ENCODE data around the gene TOMM40L.
A peak's percentile ranks its signal among the peaks of the same experiment; 100 is the strongest.
"Not testable (repeated sequence)": the region's sequence is repeated elsewhere in the genome, so short reads cannot be mapped to it uniquely, and the experiment has no call there.

Gene TOMM40L

GRCh38 chr1:161257109-161257508, 31.2 kb downstream of the TOMM40L start:
- not testable (repeated sequence) for DNase-seq (ENCODE audit: low read depth)

- DNase-seq (ENCODE audit: low read depth): peak; percentile 6
These were observed 32.8 kb downstream of the TOMM40L start, which contains the start of gene PCP4L1 for GRCh38 chr1:161258439-161259344. TSS of gene PCP4L1 (plus strand) at chr1:161258745. CDS start at chr1:161258975, 230 bp downstream.

- no peak for DNase-seq (ENCODE audit: low read depth)
These were observed 33.5 kb downstream of the TOMM40L start for GRCh38 chr1:161259345-161259702.

- DNase-seq (ENCODE audit: low read depth): no peak
These were observed 33.9 kb downstream of the TOMM40L start for GRCh38 chr1:161259765-161260164.

- DNase-seq (ENCODE audit: low read depth): no peak
These were observed 34.8 kb downstream of the TOMM40L start for GRCh38 chr1:161260376-161261260.

- DNase-seq (ENCODE audit: low read depth): no peak
These were observed 35.7 kb downstream of the TOMM40L start for GRCh38 chr1:161261261-161262235.

GRCh38 chr1:161265305-161265704, 39.4 kb downstream of the TOMM40L start:
- DNase-seq (ENCODE audit: low read depth): no peak

GRCh38 chr1:161266202-161266601, 40.3 kb downstream of the TOMM40L start:
- DNase-seq (ENCODE audit: low read depth): no peak

GRCh38 chr1:161266836-161267235, 41.0 kb downstream of the TOMM40L start:
- DNase-seq (ENCODE audit: low read depth): no peak

- no peak for DNase-seq (ENCODE audit: low read depth)
These were observed 41.5 kb downstream of the TOMM40L start for GRCh38 chr1:161267321-161267720.

GRCh38 chr1:161273402-161273801, 47.5 kb downstream of the TOMM40L start:
- DNase-seq (ENCODE audit: low read depth): no peak

GRCh38 chr1:161274874-161275273, 49.0 kb downstream of the TOMM40L start:
- no peak for DNase-seq (ENCODE audit: low read depth)
